Measurements from ENCODE around the gene CAMTA1.

CAMTA1 gene

DNA sequence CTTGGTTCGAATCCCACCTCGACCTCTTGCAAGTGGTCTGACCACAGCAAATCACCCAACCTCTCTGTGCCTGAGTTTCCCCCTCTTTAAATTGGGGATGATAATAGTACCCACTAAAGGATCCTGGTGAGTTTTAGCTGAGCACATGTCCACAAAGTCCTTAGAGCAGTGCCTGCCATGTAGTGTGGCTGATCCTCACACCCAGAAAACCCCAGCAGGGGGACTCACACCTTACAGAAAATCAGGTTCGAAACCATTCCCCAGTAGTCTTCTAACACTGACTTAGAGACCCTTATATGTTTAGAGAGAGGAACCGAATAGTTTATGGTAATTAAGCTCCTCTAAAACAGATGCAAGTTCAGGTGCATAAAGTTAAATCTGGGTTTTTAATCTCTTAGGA, 89.0 kb downstream of the CAMTA1 start:
- DNase-seq (ENCODE audit: low read depth), result no peak

DNA sequence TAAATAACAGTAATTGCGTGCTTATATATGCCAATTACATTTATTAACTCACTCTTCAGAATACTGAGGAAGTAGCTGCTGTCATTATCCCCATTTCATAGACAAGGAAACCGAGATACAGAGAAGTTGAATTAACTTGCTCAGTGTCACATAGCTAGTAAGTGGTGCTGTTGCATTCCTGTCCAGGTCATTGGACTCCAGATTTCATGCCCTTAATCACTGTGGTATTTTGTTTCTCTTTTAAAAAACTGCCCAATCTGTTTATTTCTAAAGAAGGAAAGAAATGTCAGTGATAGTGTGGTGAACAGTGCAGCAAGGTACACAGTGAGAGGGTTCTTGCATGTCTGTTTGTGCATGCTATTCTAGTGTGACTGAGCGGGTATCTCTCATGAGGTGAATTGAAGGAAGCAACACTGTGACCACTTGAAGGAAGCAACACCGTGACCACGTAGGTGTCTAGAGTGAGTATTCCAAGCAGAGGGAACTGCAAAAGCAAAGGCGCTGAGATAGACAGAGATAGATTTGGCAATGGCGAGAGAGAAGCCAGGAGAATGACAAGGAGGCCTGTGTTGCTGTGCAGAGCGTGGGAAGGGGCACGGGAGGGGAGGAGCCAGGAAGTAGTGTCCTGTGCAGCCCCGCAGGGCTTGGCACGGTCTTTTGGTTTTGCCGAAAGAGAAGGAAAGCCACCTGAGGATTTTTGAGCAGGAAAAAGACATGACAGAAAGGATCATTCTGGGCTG, 95.9 kb downstream of the CAMTA1 start:
- no peak for DNase-seq (ENCODE audit: low read depth)

GRCh38 chr1:6882414-6882813, 97.2 kb downstream of the CAMTA1 start:
- DNase-seq (ENCODE audit: low read depth), result no peak

DNA sequence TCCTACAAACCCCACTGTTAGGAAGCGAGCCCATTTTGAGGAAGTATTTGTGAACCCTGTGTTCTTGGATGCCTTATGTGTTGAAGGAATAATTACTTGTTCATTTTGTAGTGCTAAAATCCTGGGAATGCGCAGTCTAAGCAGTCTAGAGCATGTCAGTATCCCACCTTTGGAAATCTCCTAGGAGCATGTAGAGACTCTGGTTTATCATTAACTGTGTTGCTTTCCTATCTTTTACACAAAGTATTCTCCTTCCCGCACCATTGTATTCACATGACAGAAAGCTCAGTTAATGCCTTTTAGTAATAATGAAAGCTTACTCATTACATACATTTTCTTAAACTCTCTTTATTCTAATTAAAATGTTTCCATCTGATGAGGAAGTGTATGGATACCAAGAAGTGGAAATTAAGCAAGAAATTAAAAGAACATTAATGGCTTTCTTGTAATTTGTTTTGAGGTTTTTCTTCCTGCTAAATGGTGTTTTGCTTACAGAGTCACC, 99.4 kb downstream of the CAMTA1 start:
- DNase-seq (ENCODE audit: low read depth), result no peak

- DNase-seq (ENCODE audit: low read depth), result no peak
These were observed 100.2 kb downstream of the CAMTA1 start for GRCh38 chr1:6885426-6885825.

- no peak for DNase-seq (ENCODE audit: low read depth)
These were observed 101.3 kb downstream of the CAMTA1 start for GRCh38 chr1:6886523-6886922.

DNA sequence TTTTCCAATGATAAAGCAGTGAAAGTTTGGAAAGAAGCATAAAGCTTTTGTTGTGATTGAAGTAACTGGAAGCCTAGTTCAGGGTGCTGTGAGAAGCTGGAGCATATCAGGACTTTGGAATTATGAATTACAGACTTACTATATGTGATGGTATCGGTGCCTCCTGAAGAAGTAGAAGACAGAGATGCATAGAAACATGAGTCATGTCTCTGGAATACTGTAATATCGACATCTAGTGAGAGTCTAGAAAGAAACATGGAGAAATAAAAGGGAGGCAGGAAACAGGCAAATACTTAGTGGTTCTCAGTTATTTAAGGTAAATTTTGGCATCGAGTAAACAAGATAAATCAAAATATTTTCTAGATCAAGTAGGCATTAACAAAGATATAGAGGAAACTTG, 103.0 kb downstream of the CAMTA1 start:
- no peak for DNase-seq (ENCODE audit: low read depth)

DNA sequence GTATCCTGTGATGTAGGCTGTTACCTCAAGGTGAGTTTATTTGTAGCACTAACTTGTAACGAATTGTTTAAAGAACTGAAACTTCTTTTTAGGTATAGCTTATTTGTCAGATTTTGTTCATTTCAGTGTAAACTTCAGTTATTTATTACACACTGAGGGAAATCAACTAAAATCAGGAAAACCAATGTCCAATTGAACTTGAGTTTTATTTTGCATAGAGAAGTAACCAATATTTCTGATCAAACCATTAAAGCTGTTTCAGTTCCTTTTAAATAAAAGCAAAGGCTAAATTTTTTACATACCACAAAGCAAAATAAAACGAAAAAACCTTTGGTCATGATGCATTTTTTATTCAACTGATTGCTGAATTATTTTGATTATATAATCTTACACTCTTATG, 103.6 kb downstream of the CAMTA1 start:
- DNase-seq (ENCODE audit: low read depth), result no peak

DNA sequence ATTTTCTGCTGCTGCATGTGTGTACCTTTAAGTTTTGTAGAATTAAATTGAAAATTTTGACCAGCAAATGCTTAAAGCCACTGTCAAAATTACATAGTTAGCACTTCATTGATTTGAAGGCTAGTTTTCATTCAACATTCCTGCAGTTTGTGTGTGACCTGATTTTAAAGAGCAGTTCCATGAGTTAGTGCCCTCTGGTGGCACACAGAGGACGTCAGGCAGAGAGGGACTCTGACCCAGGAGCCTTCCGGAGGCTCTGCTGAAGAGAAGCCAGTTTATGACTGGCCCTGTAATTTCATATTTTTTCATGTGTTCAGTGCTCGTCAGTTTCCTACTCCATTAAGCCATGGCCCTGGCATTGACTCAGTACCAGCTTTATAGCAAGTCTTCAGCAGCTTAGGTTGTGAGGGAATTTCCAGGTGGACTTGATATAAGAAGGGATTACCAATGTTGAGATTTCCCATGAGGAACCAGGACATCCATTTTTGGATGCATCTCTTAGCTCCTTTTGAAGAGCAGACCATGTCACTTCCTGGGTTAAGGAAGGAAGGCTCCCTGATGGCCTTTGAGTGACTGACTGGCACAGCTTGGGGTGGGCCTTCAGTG, 104.7 kb downstream of the CAMTA1 start:
- DNase-seq (ENCODE audit: low read depth), result no peak

DNA sequence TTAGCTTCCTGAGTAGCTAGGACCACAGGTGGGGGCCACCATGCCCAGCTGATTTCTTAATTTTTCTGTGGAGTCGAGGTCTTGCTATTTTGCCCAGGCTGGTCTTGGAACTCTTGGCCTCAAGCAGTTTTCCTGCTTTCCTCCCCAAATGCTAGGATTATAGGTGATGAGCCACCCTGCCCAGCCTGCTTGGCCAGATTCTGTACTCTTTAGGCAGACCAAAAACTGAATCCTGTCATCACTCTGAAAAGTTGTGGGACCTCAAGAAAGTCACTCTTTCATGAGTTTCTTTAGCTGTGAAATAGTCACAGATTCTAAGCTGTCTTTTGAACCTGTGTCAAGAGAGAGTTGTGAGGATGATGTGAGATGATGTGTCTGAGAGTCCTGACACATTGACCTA, 105.4 kb downstream of the CAMTA1 start:
- no peak for DNase-seq (ENCODE audit: low read depth)

- DNase-seq (ENCODE audit: low read depth), result no peak
These were observed 106.7 kb downstream of the CAMTA1 start for GRCh38 chr1:6891781-6892579.

DNA sequence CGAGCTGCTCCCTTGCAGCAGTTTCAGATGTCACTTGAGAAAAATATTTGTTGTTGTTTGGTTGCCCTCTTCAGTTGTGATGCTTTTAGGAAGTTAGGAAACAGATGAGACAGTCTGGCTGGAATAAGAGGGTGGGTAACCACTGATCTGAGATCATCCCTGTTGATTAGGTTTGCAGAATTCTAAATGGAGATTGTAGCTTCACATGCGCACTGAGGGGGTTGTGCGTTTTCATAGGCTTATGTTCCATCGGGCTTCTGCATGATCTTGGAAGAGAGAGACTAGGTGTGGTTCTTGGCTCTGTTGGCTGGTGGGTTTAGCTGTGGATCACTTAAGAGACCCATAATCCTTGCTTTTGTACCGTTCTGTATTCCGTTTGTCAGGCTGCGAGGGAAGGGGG, 108.1 kb downstream of the CAMTA1 start:
- DNase-seq (ENCODE audit: low read depth), result no peak

- DNase-seq (ENCODE audit: low read depth), result no peak
These were observed 111.9 kb downstream of the CAMTA1 start for GRCh38 chr1:6897138-6897537.

DNA sequence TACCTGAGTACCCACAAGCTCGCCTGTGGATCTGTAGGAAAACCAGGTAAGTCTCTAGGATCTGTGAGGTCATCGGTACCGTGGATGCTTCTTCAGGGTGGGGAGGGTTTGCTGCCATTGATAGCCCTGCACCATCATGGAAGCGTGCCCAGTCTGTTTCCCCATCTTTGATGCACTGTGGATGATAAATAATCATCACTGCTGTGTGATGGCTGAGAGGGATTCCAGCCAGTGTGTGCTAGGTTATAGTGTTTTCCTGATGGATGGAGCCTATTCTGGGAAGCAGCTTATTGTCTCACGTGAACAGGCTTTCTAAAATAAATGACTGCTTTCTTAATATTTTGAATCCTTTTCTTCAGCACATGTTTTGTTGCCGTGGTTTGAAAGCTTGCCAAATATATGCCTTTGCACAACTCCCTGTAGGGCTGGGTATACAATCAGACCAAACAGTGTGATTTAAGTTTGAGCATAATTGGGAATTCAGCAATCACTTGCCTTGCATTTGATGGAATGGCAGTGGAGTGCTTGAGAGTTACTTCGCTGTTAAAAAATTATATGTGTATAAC, 113.8 kb downstream of the CAMTA1 start:
- no peak for DNase-seq (ENCODE audit: low read depth)

DNA sequence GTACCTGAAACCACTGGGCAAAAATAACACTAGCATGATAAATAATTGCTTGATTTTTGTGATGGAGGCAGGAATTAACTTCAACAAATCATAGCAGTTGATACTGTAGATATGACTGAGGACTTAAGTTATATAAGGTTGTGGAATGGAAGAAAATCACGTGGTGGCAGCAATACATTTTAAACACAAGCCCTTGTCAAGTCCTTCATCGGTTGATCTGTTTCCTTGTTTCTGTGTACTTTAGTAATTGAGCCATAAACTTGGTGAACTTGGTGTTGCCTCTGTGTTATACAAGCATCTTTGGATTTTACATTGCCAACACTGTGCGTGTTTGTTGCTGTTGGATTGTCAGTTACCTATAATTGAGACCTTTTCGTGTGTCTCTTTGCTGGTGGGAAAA, 114.4 kb downstream of the CAMTA1 start:
- no peak for DNase-seq (ENCODE audit: low read depth)

- DNase-seq (ENCODE audit: low read depth), result no peak
These were observed 116.9 kb downstream of the CAMTA1 start for GRCh38 chr1:6902153-6902552.

DNA sequence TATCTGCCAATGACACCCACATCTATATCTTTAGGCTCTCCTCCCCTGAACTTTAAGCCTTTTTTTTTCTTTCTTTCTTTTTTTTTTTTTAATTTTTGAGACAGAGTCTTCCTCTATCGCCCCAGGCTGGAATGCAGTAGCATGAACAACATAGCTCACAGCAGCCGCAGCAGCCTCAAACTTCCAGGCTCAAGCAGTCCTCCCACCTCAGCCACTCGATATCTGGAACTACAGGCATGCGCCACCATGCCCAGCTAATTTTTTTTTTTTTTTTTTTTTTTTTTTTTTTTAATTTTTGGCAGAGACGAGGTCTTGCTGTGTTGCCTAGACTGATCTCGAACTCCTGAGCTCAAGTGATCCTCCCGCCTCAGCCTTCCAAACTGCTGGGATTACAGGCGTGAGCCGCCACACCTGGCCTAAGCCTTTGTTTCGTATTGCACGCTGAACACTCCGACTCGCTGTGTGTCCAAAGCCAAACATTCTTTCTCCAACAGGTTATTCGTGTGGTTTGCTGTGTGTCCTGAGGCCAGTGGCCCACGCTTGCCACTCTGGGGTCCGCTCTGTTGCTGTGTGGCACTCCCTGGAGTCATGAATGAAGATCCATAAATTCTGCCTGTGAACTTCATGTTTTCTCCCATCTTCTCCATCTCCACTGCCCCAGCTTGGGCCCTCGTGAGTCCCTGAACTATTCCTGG, 119.4 kb downstream of the CAMTA1 start:
- DNase-seq (ENCODE audit: low read depth), result no peak

GRCh38 chr1:6905331-6905730, 120.1 kb downstream of the CAMTA1 start:
- no peak for DNase-seq (ENCODE audit: low read depth)

GRCh38 chr1:6905790-6906189, 120.5 kb downstream of the CAMTA1 start:
- DNase-seq (ENCODE audit: low read depth), result no peak

- no peak for DNase-seq (ENCODE audit: low read depth)
These were observed 121.5 kb downstream of the CAMTA1 start for GRCh38 chr1:6906783-6907182.

- DNase-seq (ENCODE audit: low read depth), result no peak
These were observed 121.9 kb downstream of the CAMTA1 start for GRCh38 chr1:6907201-6907600.
